ENCODE results near the gene CCNJ. TPM values are rescaled to one million over a fixed set of nuclear protein-coding genes. Genes with fewer than 3 reads are reported as not detected.
A peak's percentile ranks its signal among the peaks of the same experiment; 100 is the strongest.

Gene CCNJ
- total RNA-seq, 1 experiment from 2014 or later, result 36.8 TPM

DNA sequence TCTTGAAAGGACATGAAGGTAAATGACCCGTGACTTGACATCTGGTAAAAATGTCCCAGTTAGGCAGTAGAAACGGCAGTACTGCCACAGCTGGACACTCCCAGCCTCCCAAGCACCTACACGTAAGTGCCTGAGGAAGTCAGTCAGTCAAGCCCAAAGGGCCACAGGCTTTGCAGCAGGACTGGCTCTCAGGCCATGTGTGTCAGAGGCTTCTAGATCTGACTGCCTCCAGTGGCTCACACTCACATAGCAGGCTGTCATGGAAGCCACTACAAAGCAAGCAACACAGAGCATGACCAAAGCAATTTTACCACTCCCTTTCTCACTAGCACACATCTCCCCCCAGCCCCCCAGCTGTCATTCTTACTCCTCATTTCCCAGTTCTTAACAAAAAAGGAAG lies 17.8 kb upstream of the CCNJ start:
- Histone ChIP-seq H3K56ac (ENCODE audit: insufficient read length, low read depth, low read length) (no peak overlapping the region), H4K91ac (ENCODE audit: insufficient read length, low read depth, low read length) (no peak overlapping the region), H2BK12ac (ENCODE audit: insufficient read length, low read depth, low read length) (no peak overlapping the region), H3K9me3 (ENCODE audit: control insufficient read depth, low read depth, low read length) (no peaks in the 10 kb centered on the region), H3K4ac (ENCODE audit: low read depth, low read length) (no peak overlapping the region), H4K5ac (ENCODE audit: insufficient read length, low read depth, low read length) (no peak overlapping the region), H2AFZ (ENCODE audit: low read length) (no peak overlapping the region), H3K14ac (ENCODE audit: insufficient read depth, low read length) (no peak overlapping the region), H3K23me2 (ENCODE audit: insufficient read length, low read depth, low read length, poor library complexity, severe bottlenecking) (no peaks in the 10 kb centered on the region), H3T11ph (ENCODE audit: low read length) (no peak overlapping the region), H2BK20ac (ENCODE audit: low read depth, low read length, poor library complexity, severe bottlenecking) (no peak overlapping the region), H3K9ac (ENCODE audit: extremely low read depth, insufficient read length, low read length) (no peak overlapping the region), H2BK120ac (ENCODE audit: low read depth, low read length, poor library complexity, severe bottlenecking) (no peak overlapping the region), H3K27ac (ENCODE audit: insufficient read length, low read depth, low read length) (no peak overlapping the region), H3K23ac (ENCODE audit: insufficient read length, low read depth, low read length) (no peak overlapping the region), H3K18ac (ENCODE audit: insufficient read length, low read depth, low read length) (no peak overlapping the region), H4K20me1 (ENCODE audit: control insufficient read depth, insufficient read depth, insufficient read length) (no peaks in the 10 kb centered on the region), H3K79me1 (ENCODE audit: insufficient read depth, low read depth, low read length, poor library complexity, severe bottlenecking) (no peaks in the 10 kb centered on the region), H3K4me2 (ENCODE audit: insufficient read depth, insufficient read length, low read length) (no peak overlapping the region), H3K4me1 (ENCODE audit: insufficient read depth, low read length) (no peaks in the 10 kb centered on the region), H3K27me3 (ENCODE audit: insufficient read depth, low read length) (no peaks in the 10 kb centered on the region), H4K8ac (replicated peaks; ENCODE audit: insufficient read length, low read depth, low read length) (no peak overlapping the region), H2AK5ac (ENCODE audit: insufficient read length, low read length) (no peak overlapping the region), H2BK5ac (ENCODE audit: insufficient read length, low read length) (no peak overlapping the region), H3K79me2 (ENCODE audit: insufficient read depth, low read length) (no peaks in the 10 kb centered on the region), H2BK15ac (ENCODE audit: low read depth, low read length) (no peak overlapping the region)
- peak; percentile 76 for DNase-seq
- TF ChIP-seq, protein P1, sequence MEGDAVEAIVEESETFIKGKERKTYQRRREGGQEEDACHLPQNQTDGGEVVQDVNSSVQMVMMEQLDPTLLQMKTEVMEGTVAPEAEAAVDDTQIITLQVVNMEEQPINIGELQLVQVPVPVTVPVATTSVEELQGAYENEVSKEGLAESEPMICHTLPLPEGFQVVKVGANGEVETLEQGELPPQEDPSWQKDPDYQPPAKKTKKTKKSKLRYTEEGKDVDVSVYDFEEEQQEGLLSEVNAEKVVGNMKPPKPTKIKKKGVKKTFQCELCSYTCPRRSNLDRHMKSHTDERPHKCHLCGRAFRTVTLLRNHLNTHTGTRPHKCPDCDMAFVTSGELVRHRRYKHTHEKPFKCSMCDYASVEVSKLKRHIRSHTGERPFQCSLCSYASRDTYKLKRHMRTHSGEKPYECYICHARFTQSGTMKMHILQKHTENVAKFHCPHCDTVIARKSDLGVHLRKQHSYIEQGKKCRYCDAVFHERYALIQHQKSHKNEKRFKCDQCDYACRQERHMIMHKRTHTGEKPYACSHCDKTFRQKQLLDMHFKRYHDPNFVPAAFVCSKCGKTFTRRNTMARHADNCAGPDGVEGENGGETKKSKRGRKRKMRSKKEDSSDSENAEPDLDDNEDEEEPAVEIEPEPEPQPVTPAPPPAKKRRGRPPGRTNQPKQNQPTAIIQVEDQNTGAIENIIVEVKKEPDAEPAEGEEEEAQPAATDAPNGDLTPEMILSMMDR (conservative IDR thresholded peaks at IDR 0.05), result peak; percentile 52
- Mint-ChIP-seq H3K36me3 (ENCODE audit: insufficient read depth in 1 of 3, low read depth in 3 of 3) (0 out of 7 replicates have a peak, but pooled peaks cover 0 to 2% (median 0%) of the 10 kb centered on the region in 3 experiments), H3K9me3 (no peaks in the 10 kb centered on the region), H3K27ac (no peak overlapping the region), H3K27me3 (ENCODE audit: low read depth) (peaks cover 5% of the 10 kb centered on the region), H3K4me1 (no peaks in the 10 kb centered on the region), H3K4me3 (no peak overlapping the region)
- WGBS (ENCODE audit: extremely low coverage, insufficient read length, low lambda C conversion rate), result no CpG with 5 or more reads among the region's 3 CpGs

All from H9 (cell line).